ENCODE measurements around the gene YARS1.

GRCh38 chr1:32764826-32765569 is 52.2 kb downstream of the YARS1 start:
- TF ChIP-seq CTCF (optimal IDR thresholded peaks at IDR 0.05 in 1 of 3, IDR thresholded peaks at IDR 0.05 in 1 of 3, conservative IDR thresholded peaks at IDR 0.05 in 1 of 3; ENCODE audit: extremely low read depth in 1 of 3, insufficient read depth in 2 of 3, low read length in 3 of 3) (no peak), EZH2 (IDR thresholded peaks at IDR 0.05; ENCODE audit: low read length) (no peak)
